ENCODE measurements around the gene ADGRG6.

- TF ChIP-seq CTCF (IDR thresholded peaks at IDR 0.05) = no peak
- no peak for TF ChIP-seq POLR2A (IDR thresholded peaks at IDR 0.05)
These were observed 144.8 kb downstream of the ADGRG6 start for GRCh38 chr6:142446576-142446975.

Data from esophagus squamous epithelium (tissue), 4 donors.